HG02970 (cell line): Measurements from ENCODE around the gene SLC25A41.

ENCODE experiments used
- ATAC-seq: cut with Tn5 transposase; IDR thresholded peaks from one replicate; pipeline ENCODE4 v1.9.1; 2021; ENCODE audit warnings: mild to moderate bottlenecking, moderate library complexity, moderate number of reproducible peaks; ENCODE audit not compliant: unreplicated experiment, low FRiP score

SLC25A41 gene

GRCh38 chr19:6460099-6460884 is 26.7 kb upstream of the SLC25A41 start:
- peak; percentile 85 for ATAC-seq

GRCh38 chr19:6459262-6460098 is 25.9 kb upstream of the SLC25A41 start, which contains the start of gene SLC25A23:
Gene SLC25A23, minus strand, starts transcription at chr19:6459792. Its CDS starts 164 bp downstream, at chr19:6459628.
- peak; percentile 23 for ATAC-seq

DNA sequence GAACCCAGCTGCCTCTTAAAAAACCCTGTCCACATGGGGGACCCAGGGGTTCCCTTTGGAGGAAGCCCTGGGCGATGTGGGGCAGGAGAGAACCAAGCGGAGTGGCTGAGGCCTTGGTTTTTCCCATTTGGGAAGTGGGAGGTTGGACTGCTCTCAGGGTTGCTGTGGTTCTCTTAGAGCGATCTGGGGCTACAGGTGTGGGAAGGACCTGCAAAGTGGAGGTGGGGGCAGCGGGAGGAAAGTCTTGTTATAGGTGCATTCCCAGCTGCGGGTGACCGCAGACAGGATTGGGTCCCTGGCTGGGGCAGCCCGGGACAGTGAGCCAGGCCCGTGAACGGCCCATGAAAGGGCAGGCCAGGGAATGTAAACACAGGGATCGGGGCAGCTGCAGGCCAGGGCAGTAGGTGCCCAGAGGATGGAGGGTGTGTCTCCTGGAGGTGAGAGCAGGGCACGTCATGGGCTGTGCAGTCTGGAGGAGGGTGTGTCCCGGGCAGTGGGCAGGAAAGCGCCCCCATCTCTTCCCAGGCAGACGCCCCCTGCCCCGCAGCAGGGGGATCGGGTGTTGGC is 25.2 kb upstream of the SLC25A41 start:
- no peak for ATAC-seq

DNA sequence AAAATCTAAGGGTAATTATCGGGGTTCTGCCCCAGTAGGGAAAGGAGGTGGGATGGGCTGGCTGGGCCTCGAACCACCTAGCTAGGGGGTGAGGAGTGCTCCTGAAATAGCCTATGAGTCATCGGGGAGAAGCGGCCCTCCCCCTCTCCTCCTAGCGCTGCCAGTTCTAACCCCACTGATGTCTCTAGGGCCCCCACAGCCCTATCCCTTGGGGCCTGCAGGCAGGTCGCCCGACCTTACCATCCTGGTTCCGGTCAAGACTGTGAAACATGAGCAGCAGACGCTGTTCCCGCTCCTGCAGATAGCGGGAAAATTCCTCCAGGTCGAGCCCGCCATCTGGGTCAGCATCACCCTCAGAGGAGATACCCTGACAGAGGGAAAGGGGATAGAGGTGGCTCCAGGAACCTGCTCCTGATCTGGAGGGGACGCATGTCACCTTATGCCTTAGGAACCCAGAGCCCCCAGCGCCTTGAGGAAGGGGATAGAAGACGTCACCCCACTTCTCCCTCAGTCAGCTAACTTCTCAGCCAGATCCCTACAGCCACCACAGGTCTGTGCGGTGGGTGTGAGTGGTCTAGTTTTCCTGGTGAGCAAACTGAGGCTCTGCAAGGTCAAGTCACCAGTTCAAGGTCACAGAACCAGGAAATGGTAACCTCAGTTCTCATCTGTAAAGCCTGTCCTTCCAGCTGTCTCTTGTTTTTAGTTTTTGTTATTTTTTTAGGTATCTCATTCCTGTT is 24.6 kb upstream of the SLC25A41 start:
- no peak for ATAC-seq

- ATAC-seq: no peak
Measured at GRCh38 chr19:6455924-6456323, 22.4 kb upstream of the SLC25A41 start.

GRCh38 chr19:6453951-6454565 is 20.5 kb upstream of the SLC25A41 start:
- ATAC-seq: no peak

- ATAC-seq: no peak
Measured at GRCh38 chr19:6452899-6453298, 19.3 kb upstream of the SLC25A41 start.

GRCh38 chr19:6452223-6452614 is 18.7 kb upstream of the SLC25A41 start:
- ATAC-seq: no peak

DNA sequence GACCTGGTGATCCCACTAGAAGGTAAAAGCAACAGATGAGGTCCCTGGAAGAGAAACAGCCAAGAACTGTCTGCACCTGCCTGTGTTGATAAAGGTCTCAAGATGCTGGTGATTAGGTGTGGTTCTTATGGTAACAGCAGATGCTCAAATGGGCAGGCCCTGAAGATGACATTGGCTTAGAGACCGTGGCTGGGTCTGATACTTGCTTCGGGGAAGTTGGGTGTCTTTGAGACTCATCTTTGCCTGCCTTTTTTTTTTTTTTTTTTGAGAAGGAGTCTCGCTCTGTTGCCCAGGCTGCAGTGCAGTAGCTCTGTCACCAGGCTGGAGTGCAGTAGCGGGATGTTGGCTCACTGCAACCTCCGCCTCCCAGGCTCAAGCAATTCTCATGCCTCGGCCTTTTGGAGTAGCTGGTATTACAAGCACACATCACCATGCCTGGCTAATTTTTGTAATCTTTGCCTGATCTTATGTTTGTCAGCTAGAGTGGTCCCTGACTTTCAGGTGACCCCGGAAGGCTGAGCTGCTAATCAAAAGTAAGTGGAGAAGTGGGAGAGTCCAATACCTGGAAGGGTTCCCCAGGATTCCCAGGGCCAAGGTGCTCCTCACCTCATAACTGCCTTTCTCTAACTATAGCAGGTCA is 18.1 kb upstream of the SLC25A41 start:
- ATAC-seq: no peak

GRCh38 chr19:6450166-6450565 is 16.6 kb upstream of the SLC25A41 start:
- ATAC-seq: no peak

DNA sequence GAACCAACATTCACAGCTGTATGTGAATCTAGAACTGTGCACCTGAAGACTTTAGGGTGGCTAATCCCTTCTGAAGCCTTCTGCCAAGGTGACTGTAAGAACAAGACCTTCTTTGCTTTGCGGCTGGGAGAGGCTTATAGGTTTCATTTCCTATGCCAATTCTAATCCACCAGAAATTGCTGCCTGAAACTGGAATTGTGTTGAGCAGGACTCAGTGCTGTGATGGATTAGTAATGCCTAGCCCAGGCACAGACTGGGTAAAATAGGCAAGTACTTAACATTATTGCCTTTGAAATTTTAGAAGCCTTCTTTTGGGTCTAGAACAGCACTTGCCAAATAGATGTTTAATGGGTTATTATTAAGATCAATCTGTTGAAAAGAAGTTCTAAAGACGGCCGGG is 14.5 kb upstream of the SLC25A41 start:
- ATAC-seq: no peak

DNA sequence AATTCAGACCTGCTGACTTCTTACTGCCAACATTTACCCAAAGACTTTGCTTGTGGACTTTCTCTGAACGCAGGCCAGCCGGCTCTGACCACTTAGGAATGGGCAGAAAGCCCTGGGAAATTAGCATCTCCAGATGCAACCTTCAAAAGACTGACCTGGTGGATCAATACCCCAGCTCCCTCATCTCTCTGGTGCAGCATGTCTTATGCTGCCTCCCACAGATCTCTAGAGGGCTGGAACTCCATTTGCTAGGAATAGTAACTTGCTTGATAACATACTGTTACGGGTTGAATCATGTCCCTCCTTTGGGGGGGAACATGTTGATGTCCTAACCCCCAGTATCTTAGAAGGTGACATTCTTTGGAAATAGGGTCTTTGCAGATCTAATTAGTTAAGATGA is 12.9 kb upstream of the SLC25A41 start:
- ATAC-seq: no peak

DNA sequence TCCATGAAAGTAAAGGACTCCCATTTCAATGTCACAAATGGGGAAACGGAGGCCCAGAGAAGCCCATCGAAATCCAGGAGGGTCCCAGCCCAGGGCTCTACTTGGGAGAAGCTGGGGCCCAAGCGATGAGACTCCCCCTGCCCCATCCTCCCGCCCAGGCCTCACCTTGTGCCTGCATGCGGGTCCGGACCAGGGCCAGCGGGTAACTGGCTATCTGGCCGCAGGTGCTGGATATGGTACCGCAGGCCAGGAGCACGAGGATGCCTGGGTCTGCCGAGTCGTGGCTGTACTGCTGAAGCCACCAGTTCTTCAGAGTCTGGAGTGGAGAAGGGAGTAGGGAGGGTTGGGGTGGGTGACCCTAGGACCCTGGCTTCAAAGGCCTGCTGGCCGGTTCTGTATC is 10.4 kb upstream of the SLC25A41 start:
- no peak for ATAC-seq

GRCh38 chr19:6442087-6442688 is 8.6 kb upstream of the SLC25A41 start:
- ATAC-seq: no peak

DNA sequence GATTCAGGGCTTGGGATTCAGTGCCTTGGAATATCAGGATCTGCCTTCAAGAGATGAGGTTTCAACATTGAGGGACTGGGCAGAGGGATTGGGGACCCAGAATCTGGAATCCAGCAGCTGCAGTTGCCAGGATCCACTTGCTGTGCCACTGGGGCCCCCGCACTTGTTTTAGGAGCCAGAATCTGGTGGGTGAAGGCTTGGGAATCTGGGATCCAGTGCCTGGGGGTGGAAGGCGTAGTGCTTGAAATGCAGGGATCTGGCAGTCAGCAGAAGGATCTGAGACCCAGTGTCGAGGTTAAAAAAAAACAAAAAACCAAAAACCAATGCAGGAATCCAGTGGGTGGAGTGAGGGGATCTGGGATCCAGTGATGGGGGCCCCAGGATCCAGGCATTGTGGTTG is 7.3 kb upstream of the SLC25A41 start:
- no peak for ATAC-seq

DNA sequence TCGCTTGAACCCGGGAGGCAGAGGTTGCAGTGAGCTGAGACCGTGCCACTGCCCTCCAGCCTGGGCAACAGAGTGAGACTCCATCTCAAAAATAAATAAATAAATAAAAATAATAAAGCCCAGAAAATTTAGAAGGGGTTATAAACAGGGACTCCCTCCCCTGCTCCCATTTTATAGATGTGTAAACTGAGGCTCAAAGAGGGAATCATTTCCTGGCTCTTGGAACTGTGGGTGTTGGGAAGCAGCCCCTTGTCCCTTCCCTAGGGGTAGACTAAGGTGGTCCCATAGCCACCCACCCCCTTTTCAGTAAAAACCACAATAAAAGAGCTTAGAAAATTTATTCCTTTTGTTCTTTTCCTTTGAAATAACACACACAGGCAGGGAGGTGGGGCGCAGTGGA is 6.2 kb upstream of the SLC25A41 start:
- ATAC-seq: no peak

GRCh38 chr19:6433165-6433564 is 398 bp downstream of the SLC25A41 start:
- ATAC-seq: no peak

GRCh38 chr19:6431891-6432290 is 1.7 kb downstream of the SLC25A41 start:
- ATAC-seq: no peak
